ENCODE results near the gene FGF18. TPM values are rescaled to one million over a fixed set of nuclear protein-coding genes. Genes with fewer than 3 reads are reported as not detected.

The FGF18 gene
- total RNA-seq (2022; extraction: Qiagen RNA extraction; ENCODE audit: low read depth), result 0.19 to 0.56 TPM (median 0.40 TPM) in 5 replicates

GRCh38 chr5:171418982-171419687 lies at the start of gene FGF18:
TSS of gene FGF18 (plus strand) at chr5:171419647. CDS start at chr5:171420200, 553 bp downstream.

GRCh38 chr5:171387345-171387969 lies 32.0 kb upstream of the FGF18 start, which contains the start of gene NPM1:
TSS of gene NPM1 (plus strand) at chr5:171387849. CDS start at chr5:171387949, 100 bp downstream.

Other genes starting within 250 kb of the FGF18 start
- not detected in 5 replicates for gene TLX3, start 110.4 kb upstream of the FGF18 start, total RNA-seq (2022; extraction: Qiagen RNA extraction; ENCODE audit: low read depth)
- gene NPM1, start 31.8 kb upstream of the FGF18 start, total RNA-seq (2022; extraction: Qiagen RNA extraction; ENCODE audit: low read depth), result 3,363 to 4,977 TPM (median 3,382 TPM) in 5 replicates